K562 (cell line): ENCODE data around the gene POLR2J. TPM values are rescaled to one million over a fixed set of nuclear protein-coding genes. Genes with fewer than 3 reads are reported as not detected.

Experiments
- BCLAF1 ChIP-seq, 2 experiments: fragments of 450-650 bp in 1 of 2; IDR thresholded peaks; 2 replicates each; pipeline ENCODE4 v1.6.1; 2011 to 2017; ENCODE audit warnings: low read depth in 2 of 2, antibody characterized with exemption in 1 of 2, borderline replicate concordance in 1 of 2, low read length in 1 of 2, mild to moderate bottlenecking in 1 of 2, mixed read lengths in 1 of 2; ENCODE audit not compliant: control insufficient read depth in 1 of 2
- BCOR ChIP-seq: fragments of 450-650 bp; IDR thresholded peaks from 2 replicates; pipeline ENCODE4 v1.6.1; 2016
- CBX3 ChIP-seq, 2 experiments: IDR thresholded peaks; 1 replicate in 1 of 2; 2 replicates in 1 of 2; pipeline ENCODE4 v1.6.1; 2012; ENCODE audit warnings: inconsistent platforms in 2 of 2, low read length in 2 of 2, borderline replicate concordance in 1 of 2, control low read depth in 1 of 2
- CBX8 ChIP-seq: fragments of 200-600 bp; sonication (generic); IDR thresholded peaks from 2 replicates; pipeline ENCODE4 v1.6.1; 2012; ENCODE audit warnings: borderline replicate concordance, mixed run types, low read depth, mild to moderate bottlenecking, moderate library complexity, mixed read lengths, low read length, control low read depth, inconsistent platforms; ENCODE audit not compliant: poor library complexity, severe bottlenecking; ENCODE audit errors: extremely low read depth
- NFIC ChIP-seq: fragments of 450-650 bp; IDR thresholded peaks from 2 replicates; pipeline ENCODE4 v1.6.1; 2017; ENCODE audit warnings: mild to moderate bottlenecking, inconsistent platforms
- POLR2A ChIP-seq: fragments of 450-650 bp; conservative IDR thresholded peaks from 2 replicates; pipeline ENCODE4 v1.6.1; 2016
- ZNF263 ChIP-seq: sonication (generic); formaldehyde crosslinking; IDR thresholded peaks from 2 replicates; pipeline ENCODE4 v1.8.0; 2022; ENCODE audit warnings: mild to moderate bottlenecking, missing genetic modification reagents, borderline replicate concordance
- ZNF354B ChIP-seq: fragments of 250-450 bp; sonication (Bioruptor Pico); IDR thresholded peaks from 2 replicates; pipeline ENCODE4 v1.4.0; 2020
- polyA plus RNA-seq, 8 experiments: library from polyadenylated mRNA; depleted of rRNA in 4 of 8; stranded (reverse) in 5 of 8; unstranded in 3 of 8; fragments of >200 nt; fragmentation: Nextera tagmentation in 2 of 8; fragmentation: Illumina TruSeq in 1 of 8; extraction: Ambion mirVana in 2 of 8; extraction: Trizol in 1 of 8; gene quantifications; 2 replicates each; pipeline versions ENCODE4 v1.2.1 to v1.2.3, GENCODE V29; 2011 to 2014; ENCODE audit warnings: inconsistent platforms in 1 of 8, missing spikeins in 1 of 8
- total RNA-seq, 7 experiments: library from RNA; depleted of rRNA in 6 of 7; stranded (reverse); fragments of >200 nt in 6 of 7; fragmentation: Illumina TruSeq in 2 of 7; extraction: Trizol in 2 of 7; gene quantifications; 2 replicates each; pipeline versions ENCODE4 v1.2.1 to v1.2.3, GENCODE V29; 2011 to 2021; ENCODE audit warnings: low replicate concordance in 1 of 7
- TF ChIP-seq, protein P1 (sequence below), 2 experiments: fragments of 450-650 bp in 1 of 2; sonication (generic) in 1 of 2; formaldehyde crosslinking in 1 of 2; IDR thresholded peaks; 2 replicates each; pipeline versions ENCODE4 v1.7.1 to v1.9.0; 2016 to 2022; ENCODE audit warnings: inconsistent platforms in 1 of 2, mild to moderate bottlenecking in 1 of 2, missing genetic modification reagents in 1 of 2
- TF ChIP-seq, protein P2 (sequence below): IDR thresholded peaks from 2 replicates; pipeline ENCODE4 v1.6.1; 2014; ENCODE audit warnings: antibody characterized with exemption
- TF ChIP-seq, protein P3 (sequence below), 2 experiments: fragments of 250-450 bp in 1 of 2; fragments of 450-650 bp in 1 of 2; sonication (Bioruptor Pico) in 1 of 2; IDR thresholded peaks; 2 replicates each; pipeline versions ENCODE4 v1.6.1 to v1.8.0; 2016 to 2021; ENCODE audit warnings: mild to moderate bottlenecking in 2 of 2, moderate library complexity in 2 of 2, missing compliant biosample characterization in 1 of 2, missing genetic modification characterization in 1 of 2

POLR2J gene
- total and polyA plus RNA-seq, 9 of the 15 experiments (the other 6 are each of a cell fraction or from before 2014, with no cell fraction given) = 32.3 to 220 (median 113) TPM

- TF ChIP-seq, protein P1, sequence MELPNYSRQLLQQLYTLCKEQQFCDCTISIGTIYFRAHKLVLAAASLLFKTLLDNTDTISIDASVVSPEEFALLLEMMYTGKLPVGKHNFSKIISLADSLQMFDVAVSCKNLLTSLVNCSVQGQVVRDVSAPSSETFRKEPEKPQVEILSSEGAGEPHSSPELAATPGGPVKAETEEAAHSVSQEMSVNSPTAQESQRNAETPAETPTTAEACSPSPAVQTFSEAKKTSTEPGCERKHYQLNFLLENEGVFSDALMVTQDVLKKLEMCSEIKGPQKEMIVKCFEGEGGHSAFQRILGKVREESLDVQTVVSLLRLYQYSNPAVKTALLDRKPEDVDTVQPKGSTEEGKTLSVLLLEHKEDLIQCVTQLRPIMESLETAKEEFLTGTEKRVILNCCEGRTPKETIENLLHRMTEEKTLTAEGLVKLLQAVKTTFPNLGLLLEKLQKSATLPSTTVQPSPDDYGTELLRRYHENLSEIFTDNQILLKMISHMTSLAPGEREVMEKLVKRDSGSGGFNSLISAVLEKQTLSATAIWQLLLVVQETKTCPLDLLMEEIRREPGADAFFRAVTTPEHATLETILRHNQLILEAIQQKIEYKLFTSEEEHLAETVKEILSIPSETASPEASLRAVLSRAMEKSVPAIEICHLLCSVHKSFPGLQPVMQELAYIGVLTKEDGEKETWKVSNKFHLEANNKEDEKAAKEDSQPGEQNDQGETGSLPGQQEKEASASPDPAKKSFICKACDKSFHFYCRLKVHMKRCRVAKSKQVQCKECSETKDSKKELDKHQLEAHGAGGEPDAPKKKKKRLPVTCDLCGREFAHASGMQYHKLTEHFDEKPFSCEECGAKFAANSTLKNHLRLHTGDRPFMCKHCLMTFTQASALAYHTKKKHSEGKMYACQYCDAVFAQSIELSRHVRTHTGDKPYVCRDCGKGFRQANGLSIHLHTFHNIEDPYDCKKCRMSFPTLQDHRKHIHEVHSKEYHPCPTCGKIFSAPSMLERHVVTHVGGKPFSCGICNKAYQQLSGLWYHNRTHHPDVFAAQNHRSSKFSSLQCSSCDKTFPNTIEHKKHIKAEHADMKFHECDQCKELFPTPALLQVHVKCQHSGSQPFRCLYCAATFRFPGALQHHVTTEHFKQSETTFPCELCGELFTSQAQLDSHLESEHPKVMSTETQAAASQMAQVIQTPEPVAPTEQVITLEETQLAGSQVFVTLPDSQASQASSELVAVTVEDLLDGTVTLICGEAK (IDR thresholded peaks at IDR 0.05) = peak; percentile 94
- TF ChIP-seq, protein P1 (CRISPR knock-in tag; IDR thresholded peaks at IDR 0.05) = no peak
- TF ChIP-seq ZNF354B (CRISPR knock-in tag) (no peak), BCOR (peak; percentile 95), CBX8 (no peak), POLR2A (peak; percentile 86), ZNF263 (no peak; the same call in 1 of the 2 replicates), BCLAF1 (IDR thresholded peaks at IDR 0.05; ENCODE audit: borderline replicate concordance in 1 of 2, control insufficient read depth in 1 of 2, low read depth in 2 of 2, low read length in 1 of 2) (0 out of 4 replicates have a peak, but pooled peaks of 1 of the 2 experiments have one; percentile 85), CBX3 (IDR thresholded peaks at IDR 0.05; ENCODE audit: borderline replicate concordance in 1 of 2, low read length in 2 of 2) (0 out of 3 replicates have a peak, but pooled peaks of 1 of the 2 experiments have one; percentile 17), NFIC (peak; percentile 48)
- TF ChIP-seq, protein P2, sequence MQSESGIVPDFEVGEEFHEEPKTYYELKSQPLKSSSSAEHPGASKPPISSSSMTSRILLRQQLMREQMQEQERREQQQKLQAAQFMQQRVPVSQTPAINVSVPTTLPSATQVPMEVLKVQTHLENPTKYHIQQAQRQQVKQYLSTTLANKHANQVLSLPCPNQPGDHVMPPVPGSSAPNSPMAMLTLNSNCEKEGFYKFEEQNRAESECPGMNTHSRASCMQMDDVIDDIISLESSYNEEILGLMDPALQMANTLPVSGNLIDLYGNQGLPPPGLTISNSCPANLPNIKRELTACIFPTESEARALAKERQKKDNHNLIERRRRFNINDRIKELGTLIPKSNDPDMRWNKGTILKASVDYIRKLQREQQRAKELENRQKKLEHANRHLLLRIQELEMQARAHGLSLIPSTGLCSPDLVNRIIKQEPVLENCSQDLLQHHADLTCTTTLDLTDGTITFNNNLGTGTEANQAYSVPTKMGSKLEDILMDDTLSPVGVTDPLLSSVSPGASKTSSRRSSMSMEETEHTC = peak; percentile 66; the same call in 1 of the 2 replicates
- TF ChIP-seq, protein P3, sequence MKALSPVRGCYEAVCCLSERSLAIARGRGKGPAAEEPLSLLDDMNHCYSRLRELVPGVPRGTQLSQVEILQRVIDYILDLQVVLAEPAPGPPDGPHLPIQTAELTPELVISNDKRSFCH (CRISPR knock-in tag; IDR thresholded peaks at IDR 0.05) = no peak
- TF ChIP-seq, protein P3 (tag; IDR thresholded peaks at IDR 0.05) = 0 out of 2 replicates have a peak, but pooled peaks have one; percentile 60
Measured at GRCh38 chr7:102464577-102465280, 14.0 kb downstream of the POLR2J start, which contains the start of the genes ALKBH4 and LRWD1 (continued).
